SK-N-SH treated with all-trans-retinoic acid at 6 μM for 48 hours (cell line): Measurements from ENCODE around the gene DNAJC5G.

ENCODE experiments used
- ATAC-seq: fragments of 200-7000 bp; cut with Tn5 transposase; 3 replicates; pipeline ENCODE4 v1.9.1; 2020; ENCODE audit warnings: mild to moderate bottlenecking, moderate library complexity
- ARNTL ChIP-seq: fragments of 450-650 bp; formaldehyde crosslinking; IDR thresholded peaks from 2 replicates; pipeline ENCODE4 v1.5.0; 2020; ENCODE audit warnings: low read depth, mild to moderate bottlenecking, moderate library complexity, borderline replicate concordance
- BACH2 ChIP-seq: fragments of 250-450 bp; sonication (Bioruptor Pico); IDR thresholded peaks from 2 replicates; pipeline ENCODE4 v1.9.0; 2021; ENCODE audit warnings: mild to moderate bottlenecking, borderline replicate concordance
- CSDC2 ChIP-seq: fragments of 250-450 bp; sonication (Bioruptor Pico); IDR thresholded peaks from 2 replicates; pipeline ENCODE4 v1.5.0; 2020; ENCODE audit warnings: mild to moderate bottlenecking, moderate library complexity
- ESRRG ChIP-seq: fragments of 250-450 bp; sonication (Bioruptor Pico); IDR thresholded peaks from 2 replicates; pipeline ENCODE4 v1.6.1; 2021; ENCODE audit warnings: mild to moderate bottlenecking
- GLIS3 ChIP-seq: fragments of 250-450 bp; sonication (Bioruptor Pico); IDR thresholded peaks from 2 replicates; pipeline ENCODE4 v1.5.0; 2020; ENCODE audit warnings: mild to moderate bottlenecking, moderate library complexity
- ISL1 ChIP-seq: fragments of 250-450 bp; sonication (Bioruptor Pico); IDR thresholded peaks from 2 replicates; pipeline ENCODE4 v2.1.2; 2022; ENCODE audit warnings: mild to moderate bottlenecking, moderate library complexity
- OSR1 ChIP-seq: fragments of 250-450 bp; sonication (Bioruptor Pico); IDR thresholded peaks from 2 replicates; pipeline ENCODE4 v1.8.0; 2022; ENCODE audit warnings: moderate library complexity, mild to moderate bottlenecking, inconsistent platforms
- SNAI2 ChIP-seq: fragments of 250-450 bp; sonication (Bioruptor Pico); IDR thresholded peaks from 2 replicates; pipeline ENCODE4 v1.5.0; 2020; ENCODE audit warnings: mild to moderate bottlenecking, moderate library complexity
- TCF4 ChIP-seq: fragments of 250-450 bp; sonication (Bioruptor Pico); IDR thresholded peaks from 2 replicates; pipeline ENCODE4 v1.8.0; 2021; ENCODE audit warnings: mild to moderate bottlenecking, moderate library complexity, borderline replicate concordance
- TOX ChIP-seq: fragments of 250-450 bp; sonication (Bioruptor Pico); IDR thresholded peaks from 2 replicates; pipeline ENCODE4 v1.8.0; 2021; ENCODE audit warnings: mild to moderate bottlenecking, moderate library complexity, borderline replicate concordance
- ZC3H10 ChIP-seq: fragments of 250-450 bp; sonication (Bioruptor Pico); IDR thresholded peaks from 2 replicates; pipeline ENCODE4 v1.5.1; 2021; ENCODE audit warnings: mild to moderate bottlenecking, moderate library complexity
- ZFP3 ChIP-seq: fragments of 250-450 bp; sonication (Bioruptor Pico); IDR thresholded peaks from 2 replicates; pipeline ENCODE4 v1.5.0; 2020; ENCODE audit warnings: mild to moderate bottlenecking, moderate library complexity
- ZFP30 ChIP-seq: fragments of 450-650 bp; formaldehyde crosslinking; IDR thresholded peaks from 2 replicates; pipeline ENCODE4 v1.5.0; 2022; ENCODE audit warnings: mild to moderate bottlenecking, moderate library complexity
- ZNF70 ChIP-seq: fragments of 450-650 bp; formaldehyde crosslinking; IDR thresholded peaks from 2 replicates; pipeline ENCODE4 v1.5.0; 2020; ENCODE audit warnings: mild to moderate bottlenecking, moderate library complexity
- TF ChIP-seq, protein P1 (sequence below): fragments of 250-450 bp; sonication (Bioruptor Pico); IDR thresholded peaks from 2 replicates; pipeline ENCODE4 v1.5.1; 2020; ENCODE audit warnings: low read depth, mild to moderate bottlenecking, moderate library complexity
- TF ChIP-seq, protein P2 (sequence below): fragments of 250-450 bp; sonication (Bioruptor Pico); IDR thresholded peaks from 2 replicates; pipeline ENCODE4 v1.5.1; 2021; ENCODE audit warnings: mild to moderate bottlenecking, moderate library complexity
- TF ChIP-seq, protein P3 (sequence below): fragments of 250-450 bp; sonication (Bioruptor Pico); IDR thresholded peaks from 2 replicates; pipeline ENCODE4 v1.8.0; 2021; ENCODE audit warnings: low read depth, mild to moderate bottlenecking, moderate library complexity, borderline replicate concordance
- TF ChIP-seq, protein P4 (sequence below): fragments of 250-450 bp; sonication (Bioruptor Pico); IDR thresholded peaks from 2 replicates; pipeline ENCODE4 v1.8.0; 2020; ENCODE audit warnings: mild to moderate bottlenecking, moderate library complexity, borderline replicate concordance
- TF ChIP-seq, protein P5 (sequence below): fragments of 250-450 bp; sonication (Bioruptor Pico); IDR thresholded peaks from 2 replicates; pipeline ENCODE4 v1.5.0; 2020; ENCODE audit warnings: mild to moderate bottlenecking, moderate library complexity

The DNAJC5G gene

DNA sequence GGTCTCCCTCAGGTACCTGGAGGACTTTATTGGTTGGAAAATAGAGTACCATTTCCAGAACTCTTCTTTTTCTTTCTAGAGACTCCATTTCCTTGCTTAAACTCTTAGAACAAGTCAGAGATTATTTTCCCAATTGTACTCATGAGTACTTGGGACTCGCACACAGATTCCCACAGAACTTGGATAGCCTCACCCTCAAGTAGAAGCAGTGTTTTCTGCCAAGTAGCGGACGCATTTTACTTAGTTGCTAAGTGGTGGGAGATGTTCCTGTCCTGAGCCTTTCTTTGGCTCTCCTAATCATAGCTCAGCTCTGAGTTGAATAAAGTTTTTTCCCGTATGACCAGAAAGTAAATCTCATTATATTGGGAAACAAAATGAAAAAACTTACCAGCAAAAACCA, 29.6 kb upstream of the DNAJC5G start:
- TF ChIP-seq ZC3H10 (no peak), ARNTL (CRISPR knock-in tag) (no peak), ZNF70 (CRISPR knock-in tag) (no peak)
- TF ChIP-seq, all 23 proteins: peak for 0

DNA sequence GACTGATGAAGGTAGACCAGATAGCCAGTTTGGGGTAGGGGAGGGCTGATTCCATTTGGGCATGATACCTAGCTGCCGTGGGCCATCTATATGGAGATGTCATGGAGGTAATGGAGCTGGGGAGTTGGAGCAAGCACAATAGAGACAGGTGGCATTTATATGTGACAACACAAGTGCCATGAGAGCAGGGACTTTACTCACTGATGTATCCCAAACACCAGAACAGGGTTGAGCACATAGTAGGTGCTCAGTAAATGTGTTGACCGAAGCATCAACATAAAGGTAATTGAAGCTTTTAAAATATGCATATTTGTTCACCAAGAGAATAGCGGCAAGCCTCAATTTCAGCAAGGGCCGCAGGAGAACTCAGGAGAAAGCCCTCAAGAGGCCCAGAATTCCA, 27.3 kb upstream of the DNAJC5G start:
- ATAC-seq = no peak

More for the DNA sequence above, 29.6 kb upstream of the DNAJC5G start:
- ATAC-seq = no peak

DNA sequence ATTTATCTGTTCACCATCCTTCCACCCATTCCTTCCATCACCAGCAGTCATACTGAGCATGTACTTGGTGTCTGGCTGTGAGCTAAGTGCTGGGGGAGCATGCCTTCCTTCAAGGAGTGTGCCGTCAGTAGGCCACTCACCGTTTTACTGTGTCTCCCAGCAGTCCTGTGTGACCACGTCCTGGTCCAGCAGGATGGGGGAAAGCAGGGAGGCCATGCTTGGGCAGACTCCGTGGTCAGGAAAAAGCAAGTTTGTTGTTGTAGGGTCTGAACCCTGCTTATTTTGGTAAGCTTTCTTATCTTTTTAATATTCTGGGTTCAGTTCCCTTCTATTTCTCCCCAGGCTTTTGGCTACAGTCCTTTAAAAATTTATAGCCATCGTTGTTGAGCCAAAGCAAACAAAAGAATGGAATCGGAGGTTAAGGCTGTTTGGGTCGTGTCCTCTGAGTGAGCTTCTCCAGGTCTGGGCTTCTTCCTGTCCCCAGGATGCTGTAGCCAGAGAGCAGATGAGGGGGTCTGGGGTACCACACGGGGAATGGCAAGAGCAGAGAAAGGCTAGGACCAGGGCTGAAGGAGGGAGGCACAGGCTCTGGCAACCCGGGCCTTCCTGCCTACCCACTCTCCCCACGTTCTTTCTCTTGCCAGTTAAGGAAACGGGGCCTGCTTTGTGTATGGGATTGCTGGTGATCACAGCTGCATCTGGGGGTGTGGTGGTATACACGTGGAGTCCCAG, 25.9 kb upstream of the DNAJC5G start:
- TF ChIP-seq SNAI2 (CRISPR knock-in tag) (no peak), BACH2 (CRISPR knock-in tag) (no peak), OSR1 (no peak), ZFP3 (CRISPR knock-in tag) (no peak), ZC3H10 (no peak)
- TF ChIP-seq, all 23 proteins: peak for 0
- peak; percentile 27 for ATAC-seq

More for the DNA sequence above, 27.3 kb upstream of the DNAJC5G start:
- no peak for TF ChIP-seq ISL1 (CRISPR knock-in tag)

DNA sequence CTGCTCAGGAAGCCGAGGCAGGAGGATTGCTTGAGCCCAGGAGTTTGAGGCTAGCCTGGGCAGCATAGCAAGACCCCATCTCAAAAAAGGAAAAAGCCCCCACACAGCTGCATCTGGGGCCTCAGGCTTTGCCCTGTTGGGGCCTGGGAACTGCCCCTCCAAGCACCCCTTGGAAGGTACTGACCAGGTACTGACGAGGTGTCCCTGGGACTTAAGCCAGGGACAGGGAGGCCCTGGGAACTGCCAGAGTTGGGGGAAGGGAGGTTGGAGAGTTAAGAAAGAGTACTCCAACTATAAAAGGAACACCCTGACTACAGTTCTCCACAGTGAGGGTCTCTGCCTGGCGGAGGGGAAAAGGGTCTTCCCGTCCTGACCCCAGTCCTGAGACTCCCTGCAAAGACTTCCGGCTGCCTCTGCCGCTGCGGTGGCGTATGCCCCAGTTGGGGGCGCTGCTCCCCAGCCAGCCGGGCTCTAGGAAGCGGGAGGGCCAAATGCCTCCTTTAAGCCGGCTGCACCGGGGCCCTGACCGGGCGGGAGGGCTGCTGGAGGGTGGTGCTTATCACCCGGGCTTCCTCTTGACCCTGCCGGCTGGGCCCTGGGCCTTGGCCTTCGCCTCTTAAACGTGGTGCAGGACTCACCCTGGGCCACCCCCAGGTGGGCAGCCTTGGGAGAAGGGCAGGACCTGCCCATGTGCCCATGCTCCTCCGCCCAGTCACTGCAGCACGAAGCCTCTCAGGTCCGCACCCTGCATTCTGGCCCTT, 25.2 kb upstream of the DNAJC5G start:
- no peak for TF ChIP-seq ESRRG (CRISPR knock-in tag)
- no peak for TF ChIP-seq ZC3H10
- peak; percentile 67 for ATAC-seq

DNA sequence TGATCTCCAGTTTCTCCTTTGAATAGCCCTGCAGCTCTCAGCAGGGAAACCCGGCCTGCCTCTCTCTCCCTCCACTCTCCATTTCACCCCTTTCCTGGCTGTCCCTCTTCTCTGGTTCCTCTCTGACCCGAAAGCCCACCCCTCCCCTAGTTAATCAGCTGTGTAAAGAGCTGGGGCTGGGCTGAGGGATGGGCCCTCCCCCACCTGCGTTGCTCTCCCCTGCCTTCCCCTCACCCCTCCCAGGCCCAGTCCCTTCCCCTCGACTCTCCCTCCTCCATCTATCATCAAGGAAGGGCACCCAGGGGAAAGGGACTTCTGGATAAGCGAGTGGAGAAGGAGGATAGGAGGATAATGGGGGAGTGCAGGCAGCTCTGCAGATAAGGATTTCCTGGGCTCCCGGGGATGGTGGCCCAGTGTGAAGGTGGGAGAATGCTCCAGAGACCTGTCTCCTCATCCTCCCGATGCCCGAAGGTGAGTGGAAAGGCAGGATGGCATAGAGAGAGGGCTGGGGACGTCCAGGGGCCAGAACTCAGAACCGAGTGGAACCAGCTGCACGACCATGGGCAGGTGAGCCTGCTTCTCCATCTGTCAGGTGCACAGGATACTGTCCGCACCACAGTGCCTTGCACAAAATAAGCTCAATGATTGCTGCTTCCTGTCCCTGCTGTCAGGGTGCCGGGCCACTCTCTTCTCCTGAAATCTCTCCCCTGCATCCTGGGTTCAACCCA, 24.4 kb upstream of the DNAJC5G start:
- TF ChIP-seq, protein P1, sequence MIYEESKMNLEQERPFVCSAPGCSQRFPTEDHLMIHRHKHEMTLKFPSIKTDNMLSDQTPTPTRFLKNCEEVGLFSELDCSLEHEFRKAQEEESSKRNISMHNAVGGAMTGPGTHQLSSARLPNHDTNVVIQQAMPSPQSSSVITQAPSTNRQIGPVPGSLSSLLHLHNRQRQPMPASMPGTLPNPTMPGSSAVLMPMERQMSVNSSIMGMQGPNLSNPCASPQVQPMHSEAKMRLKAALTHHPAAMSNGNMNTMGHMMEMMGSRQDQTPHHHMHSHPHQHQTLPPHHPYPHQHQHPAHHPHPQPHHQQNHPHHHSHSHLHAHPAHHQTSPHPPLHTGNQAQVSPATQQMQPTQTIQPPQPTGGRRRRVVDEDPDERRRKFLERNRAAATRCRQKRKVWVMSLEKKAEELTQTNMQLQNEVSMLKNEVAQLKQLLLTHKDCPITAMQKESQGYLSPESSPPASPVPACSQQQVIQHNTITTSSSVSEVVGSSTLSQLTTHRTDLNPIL (CRISPR knock-in tag) = no peak
- TF ChIP-seq, protein P2, sequence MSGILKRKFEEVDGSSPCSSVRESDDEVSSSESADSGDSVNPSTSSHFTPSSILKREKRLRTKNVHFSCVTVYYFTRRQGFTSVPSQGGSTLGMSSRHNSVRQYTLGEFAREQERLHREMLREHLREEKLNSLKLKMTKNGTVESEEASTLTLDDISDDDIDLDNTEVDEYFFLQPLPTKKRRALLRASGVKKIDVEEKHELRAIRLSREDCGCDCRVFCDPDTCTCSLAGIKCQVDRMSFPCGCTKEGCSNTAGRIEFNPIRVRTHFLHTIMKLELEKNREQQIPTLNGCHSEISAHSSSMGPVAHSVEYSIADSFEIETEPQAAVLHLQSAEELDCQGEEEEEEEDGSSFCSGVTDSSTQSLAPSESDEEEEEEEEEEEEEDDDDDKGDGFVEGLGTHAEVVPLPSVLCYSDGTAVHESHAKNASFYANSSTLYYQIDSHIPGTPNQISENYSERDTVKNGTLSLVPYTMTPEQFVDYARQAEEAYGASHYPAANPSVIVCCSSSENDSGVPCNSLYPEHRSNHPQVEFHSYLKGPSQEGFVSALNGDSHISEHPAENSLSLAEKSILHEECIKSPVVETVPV (CRISPR knock-in tag) = no peak
- TF ChIP-seq ESRRG (CRISPR knock-in tag) (no peak), ZNF70 (CRISPR knock-in tag) (no peak), CSDC2 (CRISPR knock-in tag) (no peak), TCF4 (CRISPR knock-in tag) (no peak)
- TF ChIP-seq, protein P3, sequence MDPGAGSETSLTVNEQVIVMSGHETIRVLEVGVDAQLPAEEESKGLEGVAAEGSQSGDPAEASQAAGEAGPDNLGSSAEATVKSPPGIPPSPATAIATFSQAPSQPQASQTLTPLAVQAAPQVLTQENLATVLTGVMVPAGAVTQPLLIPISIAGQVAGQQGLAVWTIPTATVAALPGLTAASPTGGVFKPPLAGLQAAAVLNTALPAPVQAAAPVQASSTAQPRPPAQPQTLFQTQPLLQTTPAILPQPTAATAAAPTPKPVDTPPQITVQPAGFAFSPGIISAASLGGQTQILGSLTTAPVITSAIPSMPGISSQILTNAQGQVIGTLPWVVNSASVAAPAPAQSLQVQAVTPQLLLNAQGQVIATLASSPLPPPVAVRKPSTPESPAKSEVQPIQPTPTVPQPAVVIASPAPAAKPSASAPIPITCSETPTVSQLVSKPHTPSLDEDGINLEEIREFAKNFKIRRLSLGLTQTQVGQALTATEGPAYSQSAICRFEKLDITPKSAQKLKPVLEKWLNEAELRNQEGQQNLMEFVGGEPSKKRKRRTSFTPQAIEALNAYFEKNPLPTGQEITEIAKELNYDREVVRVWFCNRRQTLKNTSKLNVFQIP (CRISPR knock-in tag) = no peak
- no peak for ATAC-seq

DNA sequence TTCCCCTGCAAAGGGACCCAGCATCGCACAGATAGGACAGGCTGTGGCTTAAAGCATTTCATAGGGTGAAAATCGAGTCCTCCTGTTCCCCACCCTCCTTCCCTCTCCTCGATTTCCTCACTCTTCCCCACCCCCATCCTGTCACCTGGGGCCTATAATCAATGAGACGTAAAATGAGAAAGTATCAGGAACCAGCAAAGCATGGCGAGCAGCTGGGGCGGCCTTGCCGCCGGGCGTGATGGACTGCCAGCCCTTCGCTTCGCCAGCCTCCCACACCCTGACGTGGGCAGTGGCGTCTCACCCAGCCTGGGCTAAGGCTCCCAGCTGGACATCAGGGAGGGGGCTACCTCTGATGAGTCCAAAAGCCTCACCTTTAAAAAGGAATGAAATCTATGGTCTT, 23.5 kb upstream of the DNAJC5G start:
- no peak for ATAC-seq
- TF ChIP-seq ISL1 (CRISPR knock-in tag) (no peak), ESRRG (CRISPR knock-in tag) (no peak), ARNTL (CRISPR knock-in tag) (no peak), ZC3H10 (no peak), TCF4 (CRISPR knock-in tag) (no peak), ZFP30 (no peak), GLIS3 (CRISPR knock-in tag) (no peak), SNAI2 (CRISPR knock-in tag) (no peak), TOX (no peak)
- TF ChIP-seq, protein P3 (CRISPR knock-in tag) = no peak
- TF ChIP-seq, protein P4, sequence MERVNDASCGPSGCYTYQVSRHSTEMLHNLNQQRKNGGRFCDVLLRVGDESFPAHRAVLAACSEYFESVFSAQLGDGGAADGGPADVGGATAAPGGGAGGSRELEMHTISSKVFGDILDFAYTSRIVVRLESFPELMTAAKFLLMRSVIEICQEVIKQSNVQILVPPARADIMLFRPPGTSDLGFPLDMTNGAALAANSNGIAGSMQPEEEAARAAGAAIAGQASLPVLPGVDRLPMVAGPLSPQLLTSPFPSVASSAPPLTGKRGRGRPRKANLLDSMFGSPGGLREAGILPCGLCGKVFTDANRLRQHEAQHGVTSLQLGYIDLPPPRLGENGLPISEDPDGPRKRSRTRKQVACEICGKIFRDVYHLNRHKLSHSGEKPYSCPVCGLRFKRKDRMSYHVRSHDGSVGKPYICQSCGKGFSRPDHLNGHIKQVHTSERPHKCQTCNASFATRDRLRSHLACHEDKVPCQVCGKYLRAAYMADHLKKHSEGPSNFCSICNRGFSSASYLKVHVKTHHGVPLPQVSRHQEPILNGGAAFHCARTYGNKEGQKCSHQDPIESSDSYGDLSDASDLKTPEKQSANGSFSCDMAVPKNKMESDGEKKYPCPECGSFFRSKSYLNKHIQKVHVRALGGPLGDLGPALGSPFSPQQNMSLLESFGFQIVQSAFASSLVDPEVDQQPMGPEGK (CRISPR knock-in tag) = no peak
- TF ChIP-seq, protein P5, sequence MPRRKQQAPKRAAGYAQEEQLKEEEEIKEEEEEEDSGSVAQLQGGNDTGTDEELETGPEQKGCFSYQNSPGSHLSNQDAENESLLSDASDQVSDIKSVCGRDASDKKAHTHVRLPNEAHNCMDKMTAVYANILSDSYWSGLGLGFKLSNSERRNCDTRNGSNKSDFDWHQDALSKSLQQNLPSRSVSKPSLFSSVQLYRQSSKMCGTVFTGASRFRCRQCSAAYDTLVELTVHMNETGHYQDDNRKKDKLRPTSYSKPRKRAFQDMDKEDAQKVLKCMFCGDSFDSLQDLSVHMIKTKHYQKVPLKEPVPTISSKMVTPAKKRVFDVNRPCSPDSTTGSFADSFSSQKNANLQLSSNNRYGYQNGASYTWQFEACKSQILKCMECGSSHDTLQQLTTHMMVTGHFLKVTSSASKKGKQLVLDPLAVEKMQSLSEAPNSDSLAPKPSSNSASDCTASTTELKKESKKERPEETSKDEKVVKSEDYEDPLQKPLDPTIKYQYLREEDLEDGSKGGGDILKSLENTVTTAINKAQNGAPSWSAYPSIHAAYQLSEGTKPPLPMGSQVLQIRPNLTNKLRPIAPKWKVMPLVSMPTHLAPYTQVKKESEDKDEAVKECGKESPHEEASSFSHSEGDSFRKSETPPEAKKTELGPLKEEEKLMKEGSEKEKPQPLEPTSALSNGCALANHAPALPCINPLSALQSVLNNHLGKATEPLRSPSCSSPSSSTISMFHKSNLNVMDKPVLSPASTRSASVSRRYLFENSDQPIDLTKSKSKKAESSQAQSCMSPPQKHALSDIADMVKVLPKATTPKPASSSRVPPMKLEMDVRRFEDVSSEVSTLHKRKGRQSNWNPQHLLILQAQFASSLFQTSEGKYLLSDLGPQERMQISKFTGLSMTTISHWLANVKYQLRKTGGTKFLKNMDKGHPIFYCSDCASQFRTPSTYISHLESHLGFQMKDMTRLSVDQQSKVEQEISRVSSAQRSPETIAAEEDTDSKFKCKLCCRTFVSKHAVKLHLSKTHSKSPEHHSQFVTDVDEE (CRISPR knock-in tag) = no peak
